Measurements from ENCODE around the gene ALDH1B1.

DNA sequence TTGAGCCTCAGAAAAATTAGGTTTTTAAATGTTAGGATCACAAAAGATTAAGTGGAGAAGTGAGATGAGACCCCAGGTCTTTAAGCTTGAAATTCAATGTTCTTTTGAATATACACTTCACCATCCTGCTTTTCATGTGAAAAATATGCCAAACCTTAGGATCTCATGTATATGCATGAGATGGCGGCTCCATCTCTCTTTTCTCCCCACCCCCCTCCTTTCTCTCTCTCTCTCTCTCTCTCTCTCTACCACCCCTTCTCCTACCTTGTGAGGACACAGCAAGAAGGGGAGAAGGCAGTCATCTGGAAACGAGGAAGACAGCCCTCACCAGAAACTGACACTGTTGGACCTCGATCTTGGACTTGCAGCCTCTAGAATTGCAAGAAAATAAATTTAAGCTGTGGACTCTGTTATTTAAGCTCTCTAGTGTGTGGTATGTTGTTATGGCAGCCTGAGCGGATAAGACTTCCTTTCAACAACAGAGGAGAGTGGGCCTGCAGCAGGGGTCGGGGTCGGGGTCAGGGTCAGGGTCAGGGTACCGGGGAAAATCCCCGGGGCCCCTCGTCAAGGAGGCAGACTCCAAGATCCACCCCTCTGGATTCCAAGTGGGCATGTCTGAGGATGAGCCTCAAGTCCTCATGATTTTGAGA lies 16.4 kb upstream of the ALDH1B1 start:
- TF ChIP-seq, protein P1, sequence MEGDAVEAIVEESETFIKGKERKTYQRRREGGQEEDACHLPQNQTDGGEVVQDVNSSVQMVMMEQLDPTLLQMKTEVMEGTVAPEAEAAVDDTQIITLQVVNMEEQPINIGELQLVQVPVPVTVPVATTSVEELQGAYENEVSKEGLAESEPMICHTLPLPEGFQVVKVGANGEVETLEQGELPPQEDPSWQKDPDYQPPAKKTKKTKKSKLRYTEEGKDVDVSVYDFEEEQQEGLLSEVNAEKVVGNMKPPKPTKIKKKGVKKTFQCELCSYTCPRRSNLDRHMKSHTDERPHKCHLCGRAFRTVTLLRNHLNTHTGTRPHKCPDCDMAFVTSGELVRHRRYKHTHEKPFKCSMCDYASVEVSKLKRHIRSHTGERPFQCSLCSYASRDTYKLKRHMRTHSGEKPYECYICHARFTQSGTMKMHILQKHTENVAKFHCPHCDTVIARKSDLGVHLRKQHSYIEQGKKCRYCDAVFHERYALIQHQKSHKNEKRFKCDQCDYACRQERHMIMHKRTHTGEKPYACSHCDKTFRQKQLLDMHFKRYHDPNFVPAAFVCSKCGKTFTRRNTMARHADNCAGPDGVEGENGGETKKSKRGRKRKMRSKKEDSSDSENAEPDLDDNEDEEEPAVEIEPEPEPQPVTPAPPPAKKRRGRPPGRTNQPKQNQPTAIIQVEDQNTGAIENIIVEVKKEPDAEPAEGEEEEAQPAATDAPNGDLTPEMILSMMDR (IDR thresholded peaks at IDR 0.05; ENCODE audit: borderline replicate concordance, extremely low read depth, low read length, poor library complexity, severe bottlenecking) = no peak
- no peak for TF ChIP-seq EZH2 (IDR thresholded peaks at IDR 0.05; ENCODE audit: borderline replicate concordance, low read depth, low read length, severe bottlenecking)

Measured in DND-41 (cell line).